Measurements from ENCODE around the gene STARD13.

The STARD13 gene

DNA sequence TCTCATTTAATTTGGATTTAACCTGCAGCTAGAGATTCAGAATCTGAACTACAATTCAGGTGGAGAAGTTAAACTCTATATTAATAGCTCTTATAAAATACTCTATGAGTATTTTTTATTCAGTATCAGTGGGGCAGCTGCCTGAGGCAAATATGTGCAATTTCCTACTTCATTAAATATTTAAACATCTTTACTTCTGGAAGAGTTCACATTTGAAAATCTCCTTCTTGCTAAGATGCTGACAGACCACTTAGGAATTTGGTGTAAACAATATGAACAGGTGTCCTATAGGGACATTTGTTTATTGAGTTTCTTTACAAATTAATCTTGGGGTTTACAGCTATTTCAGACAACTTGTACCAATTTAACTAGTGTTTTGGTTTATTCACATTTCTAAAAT, 20.4 kb downstream of the STARD13 start:
- no peak overlapping the region for H2BK12ac ChIP-seq (ENCODE audit: low read length in 2 of 2)
- no peaks in the 10 kb centered on the region for H3K27me3 ChIP-seq (ENCODE audit: control insufficient read depth in 1 of 2, insufficient read depth in 1 of 2, low read length in 2 of 2)

DNA sequence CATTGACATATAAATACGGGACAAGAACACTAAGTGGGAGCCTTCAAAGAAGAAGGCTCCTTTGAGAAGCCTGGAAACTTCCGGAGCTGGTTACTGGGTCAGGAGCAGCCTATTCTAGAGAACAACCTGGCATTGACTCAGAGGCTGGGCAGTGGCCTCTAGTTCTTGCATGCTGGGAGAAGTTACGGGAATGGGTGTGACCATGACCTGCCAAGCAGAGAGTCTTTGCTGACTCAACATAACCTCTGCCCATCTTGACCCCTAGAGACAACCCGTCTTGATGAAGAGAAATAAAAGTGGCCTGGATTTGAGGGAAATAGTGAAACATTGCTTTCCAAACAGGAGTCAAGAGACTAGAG, 21.0 kb downstream of the STARD13 start:
- Histone ChIP-seq H3K9me3 (ENCODE audit: control insufficient read depth, low read length) (no peaks in the 10 kb centered on the region), H3K79me1 (replicated peaks; ENCODE audit: low read length, poor library complexity, severe bottlenecking) (peaks cover 13% of the 10 kb centered on the region)

More for the DNA sequence above, 20.4 kb downstream of the STARD13 start:
- Histone ChIP-seq H3K23ac (ENCODE audit: low read length in 2 of 2) (no peak overlapping the region), H3K4me2 (ENCODE audit: low read length, poor library complexity, severe bottlenecking) (no peak overlapping the region), H2BK15ac (ENCODE audit: low read depth, poor library complexity, severe bottlenecking) (no peak overlapping the region), H2AK5ac (ENCODE audit: low read length, severe bottlenecking) (no peak overlapping the region), H3K14ac (ENCODE audit: low read length in 2 of 2) (no peak overlapping the region), H3K79me1 (replicated peaks; ENCODE audit: low read length, poor library complexity, severe bottlenecking) (peaks cover 13% of the 10 kb centered on the region), H3K4me3 (ENCODE audit: insufficient read depth in 1 of 2, low read depth in 1 of 2, low read length in 2 of 2) (no peak overlapping the region), H3K27ac (ENCODE audit: low read length, poor library complexity, severe bottlenecking) (no peak overlapping the region), H4K8ac (ENCODE audit: low read length) (no peak overlapping the region), H2BK5ac (ENCODE audit: low read depth, low read length, poor library complexity, severe bottlenecking) (no peak overlapping the region), H3K4me1 (ENCODE audit: control insufficient read depth, insufficient read depth, low read depth, low read length) (peaks cover 13% of the 10 kb centered on the region), H3K36me3 (ENCODE audit: control insufficient read depth in 1 of 2, insufficient read depth in 2 of 2, low read depth in 1 of 2, low read length in 2 of 2) (peaks cover 0 to 19% of the 10 kb centered on the region in 2 experiments), H3K9me3 (ENCODE audit: control insufficient read depth, low read length) (no peaks in the 10 kb centered on the region), H2BK120ac (ENCODE audit: low read depth, low read length) (no peak overlapping the region), H3K18ac (ENCODE audit: low read depth in 1 of 2, low read length in 2 of 2) (peak overlapping the region in 1 of 2 experiments; percentile 28), H2AFZ (ENCODE audit: low read depth, low read length) (no peak overlapping the region), H3K9ac (ENCODE audit: low read length) (no peak overlapping the region), H4K91ac (ENCODE audit: low read length) (no peak overlapping the region), H3K4ac (ENCODE audit: low read depth in 1 of 2, low read length in 2 of 2) (no peak overlapping the region)
- DNase-seq: no peak

DNA sequence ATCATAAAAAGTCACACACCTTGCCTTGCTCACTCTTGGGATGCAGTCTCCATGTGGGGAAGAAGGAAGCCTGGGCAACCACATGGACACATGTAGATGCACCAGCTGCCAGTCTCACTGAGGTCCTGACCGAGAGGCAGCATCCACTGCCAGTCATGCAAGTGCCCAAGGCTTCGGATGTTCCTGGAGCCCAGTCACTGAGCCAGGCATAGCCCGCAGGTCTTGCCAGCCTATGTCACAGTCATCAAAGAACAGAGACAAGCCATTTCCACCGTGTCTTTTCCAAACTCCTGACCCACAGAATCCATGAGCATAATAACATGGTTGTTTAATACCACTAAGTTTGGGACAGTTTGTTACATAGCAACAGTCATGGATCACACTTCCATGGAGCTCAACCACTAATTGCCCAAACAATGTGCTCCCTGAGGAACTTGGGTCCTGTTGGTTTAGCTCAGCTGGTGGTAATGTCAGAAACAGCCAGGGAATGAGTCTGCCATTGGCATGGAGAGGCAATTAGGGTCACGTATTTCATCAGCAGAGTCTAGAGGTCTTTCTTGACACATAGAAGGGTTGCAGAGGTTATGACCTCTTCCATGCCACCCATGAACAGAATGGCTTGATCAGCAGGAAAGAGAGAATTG, 21.5 kb downstream of the STARD13 start:
- no peak for DNase-seq
- no peak overlapping the region for H2BK5ac ChIP-seq (ENCODE audit: low read depth, low read length, poor library complexity, severe bottlenecking)
- no peak overlapping the region for H2AFZ ChIP-seq (ENCODE audit: low read depth, low read length)
- no peak overlapping the region for H2BK15ac ChIP-seq (ENCODE audit: low read depth, poor library complexity, severe bottlenecking)
- H4K8ac ChIP-seq (ENCODE audit: low read length): no peak overlapping the region
- H3K9ac ChIP-seq (ENCODE audit: low read length): no peak overlapping the region
- peak overlapping the region in 1 of 2 experiments; percentile 17 for H2BK12ac ChIP-seq (ENCODE audit: low read length in 2 of 2)
- H3K14ac ChIP-seq (ENCODE audit: low read length in 2 of 2): no peak overlapping the region
- no peak overlapping the region for H3K18ac ChIP-seq (ENCODE audit: low read depth in 1 of 2, low read length in 2 of 2)
- no peak overlapping the region for H3K4me3 ChIP-seq (ENCODE audit: insufficient read depth in 1 of 2, low read depth in 1 of 2, low read length in 2 of 2)
- H3K4ac ChIP-seq (ENCODE audit: low read depth in 1 of 2, low read length in 2 of 2): no peak overlapping the region
- H3K27ac ChIP-seq (ENCODE audit: low read length, poor library complexity, severe bottlenecking): no peak overlapping the region
- 98% methylated on average over 5 of the region's 5 CpGs for WGBS
- no peaks in the 10 kb centered on the region for H3K27me3 ChIP-seq (ENCODE audit: control insufficient read depth in 1 of 2, insufficient read depth in 1 of 2, low read length in 2 of 2)
- H2BK120ac ChIP-seq (ENCODE audit: low read depth, low read length): no peak overlapping the region
- H3K36me3 ChIP-seq (ENCODE audit: control insufficient read depth in 1 of 2, insufficient read depth in 2 of 2, low read depth in 1 of 2, low read length in 2 of 2): peaks cover 0 to 16% of the 10 kb centered on the region in 2 experiments
- H3K4me2 ChIP-seq (ENCODE audit: low read length, poor library complexity, severe bottlenecking): no peak overlapping the region
- peaks cover 11% of the 10 kb centered on the region for H3K79me1 ChIP-seq (replicated peaks; ENCODE audit: low read length, poor library complexity, severe bottlenecking)
- H2AK5ac ChIP-seq (ENCODE audit: low read length, severe bottlenecking): no peak overlapping the region
- H3K9me3 ChIP-seq (ENCODE audit: control insufficient read depth, low read length): no peaks in the 10 kb centered on the region
- no peak overlapping the region for H4K91ac ChIP-seq (ENCODE audit: low read length)
- no peak overlapping the region for H3K23ac ChIP-seq (ENCODE audit: low read length in 2 of 2)
- H3K4me1 ChIP-seq (ENCODE audit: control insufficient read depth, insufficient read depth, low read depth, low read length): peaks cover 13% of the 10 kb centered on the region

More for the DNA sequence above, 21.0 kb downstream of the STARD13 start:
- DNase-seq: no peak
- H3K4me1 ChIP-seq (ENCODE audit: control insufficient read depth, insufficient read depth, low read depth, low read length): peaks cover 13% of the 10 kb centered on the region
- H2BK15ac ChIP-seq (ENCODE audit: low read depth, poor library complexity, severe bottlenecking): no peak overlapping the region
- no peak overlapping the region for H2AFZ ChIP-seq (ENCODE audit: low read depth, low read length)
- H3K4me2 ChIP-seq (ENCODE audit: low read length, poor library complexity, severe bottlenecking): no peak overlapping the region
- H3K14ac ChIP-seq (ENCODE audit: low read length in 2 of 2): no peak overlapping the region
- H4K91ac ChIP-seq (ENCODE audit: low read length): no peak overlapping the region
- H2AK5ac ChIP-seq (ENCODE audit: low read length, severe bottlenecking): peak overlapping the region; percentile 49
- no peak overlapping the region for H4K8ac ChIP-seq (ENCODE audit: low read length)
- peak overlapping the region in 1 of 2 experiments; percentile 32 for H2BK12ac ChIP-seq (ENCODE audit: low read length in 2 of 2)
- H2BK120ac ChIP-seq (ENCODE audit: low read depth, low read length): no peak overlapping the region
- H3K36me3 ChIP-seq (ENCODE audit: control insufficient read depth in 1 of 2, insufficient read depth in 2 of 2, low read depth in 1 of 2, low read length in 2 of 2): peaks cover 0 to 17% of the 10 kb centered on the region in 2 experiments
- H3K27ac ChIP-seq (ENCODE audit: low read length, poor library complexity, severe bottlenecking): no peak overlapping the region
- H3K4ac ChIP-seq (ENCODE audit: low read depth in 1 of 2, low read length in 2 of 2): peak overlapping the region in 1 of 2 experiments; percentile 12
- WGBS: 72% methylated on average over 3 of the region's 4 CpGs
- no peak overlapping the region for H3K23ac ChIP-seq (ENCODE audit: low read length in 2 of 2)
- peak overlapping the region; percentile 7 for H3K9ac ChIP-seq (ENCODE audit: low read length)
- H3K27me3 ChIP-seq (ENCODE audit: control insufficient read depth in 1 of 2, insufficient read depth in 1 of 2, low read length in 2 of 2): no peaks in the 10 kb centered on the region
- H2BK5ac ChIP-seq (ENCODE audit: low read depth, low read length, poor library complexity, severe bottlenecking): no peak overlapping the region
- H3K18ac ChIP-seq (ENCODE audit: low read depth in 1 of 2, low read length in 2 of 2): peak overlapping the region in 1 of 2 experiments; percentile 28
- no peak overlapping the region for H3K4me3 ChIP-seq (ENCODE audit: insufficient read depth in 1 of 2, low read depth in 1 of 2, low read length in 2 of 2)

DNA sequence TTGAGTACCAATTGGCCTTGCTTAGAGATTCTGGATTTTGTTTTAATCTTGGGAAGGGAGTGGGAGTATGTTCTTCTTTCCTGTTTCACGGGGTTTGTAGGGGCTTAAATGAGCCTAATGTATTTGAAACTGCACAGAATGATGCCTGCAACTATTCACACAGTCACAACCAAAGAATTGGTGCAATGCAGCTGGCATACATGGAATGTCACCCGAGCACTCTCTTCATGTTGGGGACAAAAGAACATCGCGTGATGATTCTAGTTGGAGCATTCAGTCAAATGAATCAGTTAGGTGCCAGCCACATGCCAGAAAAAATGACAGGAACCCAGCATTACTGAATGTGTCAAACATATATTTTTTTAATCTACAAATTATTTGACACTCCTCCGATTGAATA, 22.1 kb downstream of the STARD13 start:
- H3K36me3 ChIP-seq (ENCODE audit: control insufficient read depth in 1 of 2, insufficient read depth in 2 of 2, low read depth in 1 of 2, low read length in 2 of 2): peaks cover 0 to 14% of the 10 kb centered on the region in 2 experiments
- H4K91ac ChIP-seq (ENCODE audit: low read length): no peak overlapping the region
- H3K14ac ChIP-seq (ENCODE audit: low read length in 2 of 2): no peak overlapping the region
- no peaks in the 10 kb centered on the region for H3K9me3 ChIP-seq (ENCODE audit: control insufficient read depth, low read length)
- no peak overlapping the region for H3K4ac ChIP-seq (ENCODE audit: low read depth in 1 of 2, low read length in 2 of 2)
- WGBS: 87% methylated on average over 4 of the region's 5 CpGs
- H3K79me1 ChIP-seq (replicated peaks; ENCODE audit: low read length, poor library complexity, severe bottlenecking): peaks cover 13% of the 10 kb centered on the region
- no peak overlapping the region for H3K4me3 ChIP-seq (ENCODE audit: insufficient read depth in 1 of 2, low read depth in 1 of 2, low read length in 2 of 2)
- H3K4me1 ChIP-seq (ENCODE audit: control insufficient read depth, insufficient read depth, low read depth, low read length): peaks cover 13% of the 10 kb centered on the region
- no peak overlapping the region for H3K18ac ChIP-seq (ENCODE audit: low read depth in 1 of 2, low read length in 2 of 2)
- no peak overlapping the region for H3K9ac ChIP-seq (ENCODE audit: low read length)
- DNase-seq: no peak
- no peak overlapping the region for H2BK5ac ChIP-seq (ENCODE audit: low read depth, low read length, poor library complexity, severe bottlenecking)
- H3K27ac ChIP-seq (ENCODE audit: low read length, poor library complexity, severe bottlenecking): no peak overlapping the region
- no peak overlapping the region for H3K23ac ChIP-seq (ENCODE audit: low read length in 2 of 2)
- no peak overlapping the region for H2BK15ac ChIP-seq (ENCODE audit: low read depth, poor library complexity, severe bottlenecking)
- H2AFZ ChIP-seq (ENCODE audit: low read depth, low read length): no peak overlapping the region
- H2BK120ac ChIP-seq (ENCODE audit: low read depth, low read length): no peak overlapping the region
- no peak overlapping the region for H3K4me2 ChIP-seq (ENCODE audit: low read length, poor library complexity, severe bottlenecking)
- H2AK5ac ChIP-seq (ENCODE audit: low read length, severe bottlenecking): peak overlapping the region; percentile 33
- no peak overlapping the region for H2BK12ac ChIP-seq (ENCODE audit: low read length in 2 of 2)
- no peaks in the 10 kb centered on the region for H3K27me3 ChIP-seq (ENCODE audit: control insufficient read depth in 1 of 2, insufficient read depth in 1 of 2, low read length in 2 of 2)
- H4K8ac ChIP-seq (ENCODE audit: low read length): peak overlapping the region; percentile 33
